Measurements from ENCODE around the gene NUP88.

The NUP88 gene

GRCh38 chr17:5344914-5345313 lies 74.5 kb downstream of the NUP88 start:
- ChIA-PET CTCF (interaction anchor here (1.3 kb wide), 1 partner anchor 40 kb away, joined by 3 read pairs; no protein-coding TSS in a partner anchor), POLR2A (no interaction called here)
- peak in 1 of 3 donors; percentile 2 for DNase-seq
- Histone ChIP-seq H3K27ac (ENCODE audit: insufficient read depth in 1 of 2, low read depth in 1 of 2, low read length in 2 of 2, poor library complexity in 1 of 2, severe bottlenecking in 2 of 2) (no peak overlapping the region), H3K36me3 (ENCODE audit: control insufficient read depth in 4 of 4, insufficient read depth in 4 of 4, low read length in 3 of 4) (peaks cover 7 to 34% (median 19%) of the 10 kb centered on the region in 4 experiments), H3K27me3 (replicated peaks in 2 of 5; ENCODE audit: control insufficient read depth in 4 of 5, insufficient read depth in 5 of 5, low read length in 4 of 5) (no peaks in the 10 kb centered on the region), H3K4me3 (ENCODE audit: control insufficient read depth in 1 of 7, extremely low read depth in 1 of 7, insufficient read depth in 4 of 7, low read depth in 2 of 7, low read length in 6 of 7) (no peak overlapping the region), H3K4me1 (ENCODE audit: control extremely low read depth in 1 of 4, control insufficient read depth in 4 of 4, insufficient read depth in 4 of 4, low read length in 3 of 4) (no peaks in the 10 kb centered on the region), H3K9me3 (ENCODE audit: control extremely low read depth in 1 of 5, control insufficient read depth in 4 of 5, insufficient read depth in 2 of 5, low read depth in 1 of 5, low read length in 4 of 5) (no peaks in the 10 kb centered on the region)
- WGBS (ENCODE audit: insufficient coverage): 100% methylated on average over 4 of the region's 9 CpGs
